Astrocyte (in vitro differentiated cells and primary cell): ENCODE results near the gene SLC7A5. TPM values are rescaled to one million over a fixed set of nuclear protein-coding genes. Genes with fewer than 3 reads are reported as not detected.

Experiments used
- DNase-seq: peaks from one replicate; pipeline ENCODE4 v3.0.0-alpha.2; 2010; ENCODE audit warnings: low read depth
- FAIRE-seq: peaks from 2 replicates; lab custom pipeline; 2011; peaks lifted over from hg19 to GRCh38; lab: Jason Lieb, UNC
- H2AFZ ChIP-seq: 2 replicates; pipeline ENCODE4 v1.6.0; 2012; ENCODE audit warnings: low read depth, low read length, inconsistent platforms
- H3K27ac ChIP-seq: 2 replicates; pipeline ENCODE4 v1.5.1; 2011; ENCODE audit warnings: low read depth, low read length, inconsistent platforms
- H3K27me3 ChIP-seq: 2 replicates; pipeline ENCODE4 v1.6.0; 2011; ENCODE audit warnings: low read length, inconsistent platforms; ENCODE audit not compliant: insufficient read depth
- H3K36me3 ChIP-seq: 2 replicates; pipeline ENCODE4 v1.5.1; 2011; ENCODE audit warnings: low read length, inconsistent platforms; ENCODE audit not compliant: insufficient read depth
- H3K4me1 ChIP-seq: 2 replicates; pipeline ENCODE4 v1.5.1; 2011; ENCODE audit warnings: low read length, inconsistent platforms; ENCODE audit not compliant: insufficient read depth
- H3K4me2 ChIP-seq: 2 replicates; pipeline ENCODE4 v1.6.0; 2012; ENCODE audit warnings: low read length, inconsistent platforms
- H3K4me3 ChIP-seq: 2 replicates; pipeline ENCODE4 v1.5.1; 2011; ENCODE audit warnings: low read depth, mild to moderate bottlenecking, low read length, inconsistent platforms; ENCODE audit not compliant: insufficient read depth
- H3K79me2 ChIP-seq: 2 replicates; pipeline ENCODE4 v1.6.0; 2012; ENCODE audit warnings: mild to moderate bottlenecking, low read length, inconsistent platforms; ENCODE audit not compliant: insufficient read depth
- H3K9ac ChIP-seq: 2 replicates; pipeline ENCODE4 v1.6.0; 2012; ENCODE audit warnings: mild to moderate bottlenecking, low read length, inconsistent platforms
- H3K9me3 ChIP-seq: 2 replicates; pipeline ENCODE4 v1.5.1; 2012; ENCODE audit warnings: low read depth, mild to moderate bottlenecking, low read length, inconsistent platforms; ENCODE audit not compliant: insufficient read depth
- H4K20me1 ChIP-seq: 2 replicates; pipeline ENCODE4 v1.6.0; 2012; ENCODE audit warnings: low read length, inconsistent platforms; ENCODE audit not compliant: insufficient read depth
- H3K27ac Mint-ChIP-seq: one replicate; pipeline ENCODE4 v1.8.0; 2021; ENCODE audit warnings: mild to moderate bottlenecking, mixed read lengths; ENCODE audit not compliant: unreplicated experiment
- H3K27me3 Mint-ChIP-seq: one replicate; pipeline ENCODE4 v1.8.0; 2021; ENCODE audit warnings: low read depth, mixed read lengths; ENCODE audit not compliant: unreplicated experiment
- H3K36me3 Mint-ChIP-seq: one replicate; pipeline ENCODE4 v1.8.0; 2021; ENCODE audit warnings: low read depth, mixed read lengths; ENCODE audit not compliant: unreplicated experiment
- H3K4me1 Mint-ChIP-seq: one replicate; pipeline ENCODE4 v1.8.0; 2021; ENCODE audit warnings: low read depth, mixed read lengths; ENCODE audit not compliant: unreplicated experiment
- H3K4me3 Mint-ChIP-seq: one replicate; pipeline ENCODE4 v1.8.0; 2021; ENCODE audit warnings: mild to moderate bottlenecking, moderate library complexity, mixed read lengths; ENCODE audit not compliant: unreplicated experiment
- H3K9me3 Mint-ChIP-seq: one replicate; pipeline ENCODE4 v1.8.0; 2021; ENCODE audit warnings: mild to moderate bottlenecking, mixed read lengths; ENCODE audit not compliant: unreplicated experiment
- CTCF ChIP-seq: IDR thresholded peaks from 2 replicates; pipeline ENCODE4 v1.5.1; 2011; ENCODE audit warnings: low read depth, mild to moderate bottlenecking, inconsistent platforms, low read length, moderate library complexity; ENCODE audit not compliant: insufficient read depth
- EZH2 ChIP-seq: IDR thresholded peaks from 2 replicates; pipeline ENCODE4 v1.6.1; 2012; ENCODE audit warnings: mild to moderate bottlenecking, low read length, inconsistent platforms; ENCODE audit not compliant: insufficient read depth
- total RNA-seq: library from RNA; stranded (reverse); gene quantifications from 2 replicates; pipeline ENCODE4 v1.2.1, GENCODE V29; 2021

The SLC7A5 gene
- total RNA-seq, 1 donor from 2014 or later: 815 TPM

DNA sequence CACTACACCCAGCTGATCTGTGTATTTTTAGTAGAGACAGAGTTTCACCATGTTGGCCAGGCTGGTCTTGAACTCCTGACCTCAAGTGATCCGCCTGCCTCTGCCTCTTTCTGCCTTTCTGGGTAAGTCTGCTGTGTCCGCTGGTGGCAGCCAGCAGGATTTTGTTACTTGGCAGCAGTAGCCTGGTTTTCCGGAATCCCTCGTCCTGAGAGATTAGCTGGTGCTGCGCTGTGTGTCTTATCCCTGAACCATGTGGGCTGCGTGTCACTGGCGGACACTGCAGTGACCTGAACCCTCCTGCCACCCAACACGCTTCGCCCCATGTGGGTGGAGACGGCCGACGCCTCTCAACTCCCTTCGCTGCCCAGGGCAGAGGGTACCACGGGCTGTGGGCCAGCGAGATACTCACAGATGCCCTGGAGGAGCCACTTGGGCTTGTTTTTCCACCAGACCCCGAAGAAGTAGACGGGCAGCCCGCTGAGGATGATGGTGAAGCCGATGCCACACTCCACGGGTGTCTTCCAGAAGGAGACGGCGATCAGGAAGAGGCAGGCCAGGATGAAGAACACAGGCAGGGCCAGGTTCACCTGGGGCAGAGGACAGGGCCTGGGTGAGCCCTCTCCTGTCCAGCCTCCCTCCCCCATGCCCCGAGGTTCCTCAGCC is 35.2 kb downstream of the SLC7A5 start:
- Histone ChIP-seq H3K36me3 (peaks cover 32% of the 10 kb centered on the region), H3K27ac (no peak overlapping the region), H2AFZ (no peak overlapping the region), H3K4me1 (peaks cover 16% of the 10 kb centered on the region), H3K27me3 (no peaks in the 10 kb centered on the region), H3K9ac (no peak overlapping the region), H3K4me2 (no peak overlapping the region), H3K79me2 (no peaks in the 10 kb centered on the region), H3K4me3 (no peak overlapping the region), H4K20me1 (peaks cover 78% of the 10 kb centered on the region), H3K9me3 (no peaks in the 10 kb centered on the region)
- Mint-ChIP-seq H3K4me1 (peaks cover 5% of the 10 kb centered on the region), H3K4me3 (no peak overlapping the region), H3K9me3 (no peaks in the 10 kb centered on the region), H3K36me3 (peaks cover 14% of the 10 kb centered on the region), H3K27me3 (no peaks in the 10 kb centered on the region), H3K27ac (peak overlapping the region; percentile 66)
- TF ChIP-seq EZH2 (no peak), CTCF (no peak)
- DNase-seq (no peak), FAIRE-seq (no peak)

DNA sequence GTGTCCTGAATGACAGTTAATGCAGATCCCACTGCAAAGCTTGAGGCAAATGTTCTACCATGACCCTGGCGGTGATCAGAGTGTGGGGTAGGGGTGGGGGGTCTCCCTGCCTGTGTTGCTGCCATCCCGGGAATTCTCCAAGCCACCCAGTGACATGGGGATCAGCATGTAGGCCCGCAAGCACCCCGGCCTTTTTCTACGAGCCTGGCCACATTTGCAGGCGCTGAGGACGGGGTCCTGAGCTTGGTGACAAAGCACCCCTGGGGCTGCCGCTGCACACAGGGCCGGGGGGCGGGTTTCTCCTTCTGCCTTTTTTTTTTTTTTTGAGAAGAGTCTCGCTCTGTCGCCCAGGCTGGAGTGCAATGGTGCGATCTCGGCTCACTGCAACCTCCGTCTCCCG is 35.8 kb downstream of the SLC7A5 start:
- H3K79me2 ChIP-seq: no peaks in the 10 kb centered on the region
- H2AFZ ChIP-seq: no peak overlapping the region
- peaks cover 78% of the 10 kb centered on the region for H4K20me1 ChIP-seq
- H3K9me3 ChIP-seq: no peaks in the 10 kb centered on the region
- no peak overlapping the region for H3K4me3 Mint-ChIP-seq
- peaks cover 5% of the 10 kb centered on the region for H3K4me1 Mint-ChIP-seq
- no peak overlapping the region for H3K4me2 ChIP-seq
- H3K36me3 Mint-ChIP-seq: peaks cover 16% of the 10 kb centered on the region
- H3K4me1 ChIP-seq: peaks cover 16% of the 10 kb centered on the region
- H3K27ac Mint-ChIP-seq: no peak overlapping the region
- no peak overlapping the region for H3K27ac ChIP-seq
- no peaks in the 10 kb centered on the region for H3K27me3 Mint-ChIP-seq
- H3K27me3 ChIP-seq: no peaks in the 10 kb centered on the region
- no peak for TF ChIP-seq EZH2
- TF ChIP-seq CTCF: no peak
- H3K9ac ChIP-seq: no peak overlapping the region
- no peaks in the 10 kb centered on the region for H3K9me3 Mint-ChIP-seq
- peaks cover 27% of the 10 kb centered on the region for H3K36me3 ChIP-seq
- DNase-seq (no peak), FAIRE-seq (no peak)
- H3K4me3 ChIP-seq: no peak overlapping the region

- no peak for FAIRE-seq
- Histone ChIP-seq H3K4me1 (peaks cover 16% of the 10 kb centered on the region), H3K9ac (no peak overlapping the region), H3K79me2 (no peaks in the 10 kb centered on the region), H3K27me3 (no peaks in the 10 kb centered on the region), H2AFZ (no peak overlapping the region), H3K9me3 (no peaks in the 10 kb centered on the region), H3K4me3 (no peak overlapping the region), H3K27ac (no peak overlapping the region), H3K4me2 (no peak overlapping the region), H4K20me1 (peaks cover 74% of the 10 kb centered on the region), H3K36me3 (peaks cover 23% of the 10 kb centered on the region)
- Mint-ChIP-seq H3K4me3 (no peak overlapping the region), H3K36me3 (peaks cover 17% of the 10 kb centered on the region), H3K9me3 (no peaks in the 10 kb centered on the region), H3K27me3 (no peaks in the 10 kb centered on the region), H3K27ac (no peak overlapping the region), H3K4me1 (peaks cover 7% of the 10 kb centered on the region)
- no peak for TF ChIP-seq EZH2
- no peak for TF ChIP-seq CTCF
- DNase-seq: no peak
Measured at GRCh38 chr16:87832741-87833502, 36.4 kb downstream of the SLC7A5 start.
